ENCODE data around the gene SDR42E2.

The SDR42E2 gene

DNA sequence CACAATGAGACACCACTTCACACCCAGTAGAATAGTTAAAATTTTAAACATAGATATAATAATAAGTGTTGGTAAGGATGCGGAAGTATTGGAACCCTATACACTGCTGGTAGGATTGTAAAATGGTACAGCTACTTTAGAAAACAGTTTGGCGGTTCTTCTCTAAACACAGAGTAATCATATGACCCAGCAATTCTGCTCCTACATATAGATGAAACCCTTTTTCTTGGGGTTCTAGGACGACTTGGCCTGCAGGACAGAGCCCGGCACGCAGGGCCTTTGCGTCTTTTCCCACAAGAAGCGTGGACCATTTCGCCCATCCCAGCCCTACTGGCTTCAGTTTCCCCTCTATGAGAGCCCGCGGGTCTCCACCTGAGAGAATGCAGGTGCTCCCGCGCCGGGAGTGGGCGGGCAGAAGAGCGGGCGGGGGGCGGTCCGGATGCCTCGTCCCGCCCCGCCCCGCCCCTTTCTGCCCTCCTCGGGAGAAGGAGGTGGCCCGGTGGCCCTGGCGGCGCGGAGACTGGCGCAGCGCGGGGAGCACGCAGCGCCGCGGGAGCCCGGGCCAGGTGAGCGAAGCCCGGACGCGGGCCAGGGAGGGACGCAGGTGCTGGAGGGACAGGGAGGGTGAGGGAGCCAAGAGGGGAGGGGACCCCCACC, at the start of gene SDR42E2:
Gene SDR42E2 (plus strand): TSS at position 508 of the 657 bp plus-strand sequence. CDS start 3,077 bp downstream, outside the sequence.
- H3K27ac ChIP-seq: no peak within 1 kb of the TSS
- TF ChIP-seq, protein P1, sequence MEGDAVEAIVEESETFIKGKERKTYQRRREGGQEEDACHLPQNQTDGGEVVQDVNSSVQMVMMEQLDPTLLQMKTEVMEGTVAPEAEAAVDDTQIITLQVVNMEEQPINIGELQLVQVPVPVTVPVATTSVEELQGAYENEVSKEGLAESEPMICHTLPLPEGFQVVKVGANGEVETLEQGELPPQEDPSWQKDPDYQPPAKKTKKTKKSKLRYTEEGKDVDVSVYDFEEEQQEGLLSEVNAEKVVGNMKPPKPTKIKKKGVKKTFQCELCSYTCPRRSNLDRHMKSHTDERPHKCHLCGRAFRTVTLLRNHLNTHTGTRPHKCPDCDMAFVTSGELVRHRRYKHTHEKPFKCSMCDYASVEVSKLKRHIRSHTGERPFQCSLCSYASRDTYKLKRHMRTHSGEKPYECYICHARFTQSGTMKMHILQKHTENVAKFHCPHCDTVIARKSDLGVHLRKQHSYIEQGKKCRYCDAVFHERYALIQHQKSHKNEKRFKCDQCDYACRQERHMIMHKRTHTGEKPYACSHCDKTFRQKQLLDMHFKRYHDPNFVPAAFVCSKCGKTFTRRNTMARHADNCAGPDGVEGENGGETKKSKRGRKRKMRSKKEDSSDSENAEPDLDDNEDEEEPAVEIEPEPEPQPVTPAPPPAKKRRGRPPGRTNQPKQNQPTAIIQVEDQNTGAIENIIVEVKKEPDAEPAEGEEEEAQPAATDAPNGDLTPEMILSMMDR (conservative IDR thresholded peaks at IDR 0.05): no peak
- TF ChIP-seq ZFX (IDR thresholded peaks at IDR 0.05): no peak

DNA sequence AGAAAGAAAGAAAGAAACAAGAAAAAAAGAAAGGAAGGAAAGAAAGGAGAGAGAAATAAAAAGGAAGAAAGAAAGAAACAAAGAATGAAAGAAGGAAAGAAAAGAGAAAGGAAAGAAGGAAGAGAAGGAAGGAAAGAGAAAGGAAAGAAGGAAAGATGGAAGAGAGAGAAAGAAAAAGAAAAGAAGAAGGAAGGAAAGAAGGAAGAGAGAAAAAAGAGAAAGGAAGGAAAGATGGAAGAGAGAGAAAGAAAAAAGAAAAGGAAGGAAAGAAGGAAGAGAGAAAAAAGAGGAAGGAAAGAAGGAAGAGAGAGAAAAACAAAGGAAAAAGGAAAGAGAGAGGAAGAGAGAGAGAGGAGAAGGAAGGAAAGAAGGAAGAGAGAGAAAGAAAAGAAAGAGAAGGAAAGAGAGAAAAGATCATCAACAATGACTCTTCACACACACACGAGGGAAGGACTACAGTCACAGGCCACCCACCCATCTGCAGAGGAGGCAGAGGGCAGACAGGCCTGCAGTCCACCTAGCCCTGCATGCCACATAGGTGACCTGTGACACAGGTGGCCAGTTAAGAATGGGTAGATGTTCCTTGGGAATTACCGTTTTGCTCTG, 46.1 kb upstream of the SDR42E2 start:
- H3K27ac ChIP-seq: no peak overlapping the region
- TF ChIP-seq, protein P1 (conservative IDR thresholded peaks at IDR 0.05): no peak
- TF ChIP-seq ZFX (IDR thresholded peaks at IDR 0.05): no peak

DNA sequence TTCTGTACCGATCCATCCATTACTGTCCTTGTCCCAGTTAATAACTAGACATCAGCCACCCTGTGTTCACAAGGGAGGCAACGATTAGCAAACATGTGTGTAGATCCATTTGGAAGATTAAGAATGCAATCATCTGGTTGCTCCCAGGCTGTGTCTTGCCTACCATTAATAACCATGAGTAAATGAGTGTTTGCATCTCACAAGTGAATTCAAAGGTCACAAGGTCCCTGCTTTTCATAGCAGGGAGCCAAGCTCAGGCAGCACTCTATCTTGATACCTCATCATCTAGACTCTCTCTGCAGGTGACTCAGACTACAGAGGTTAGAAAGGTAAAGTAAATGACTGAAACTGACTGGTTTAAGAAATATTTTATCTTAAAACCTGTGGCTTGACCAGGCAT, 44.7 kb upstream of the SDR42E2 start:
- TF ChIP-seq, protein P1 (conservative IDR thresholded peaks at IDR 0.05): no peak
- TF ChIP-seq ZFX (IDR thresholded peaks at IDR 0.05): no peak
- no peak overlapping the region for H3K27ac ChIP-seq

DNA sequence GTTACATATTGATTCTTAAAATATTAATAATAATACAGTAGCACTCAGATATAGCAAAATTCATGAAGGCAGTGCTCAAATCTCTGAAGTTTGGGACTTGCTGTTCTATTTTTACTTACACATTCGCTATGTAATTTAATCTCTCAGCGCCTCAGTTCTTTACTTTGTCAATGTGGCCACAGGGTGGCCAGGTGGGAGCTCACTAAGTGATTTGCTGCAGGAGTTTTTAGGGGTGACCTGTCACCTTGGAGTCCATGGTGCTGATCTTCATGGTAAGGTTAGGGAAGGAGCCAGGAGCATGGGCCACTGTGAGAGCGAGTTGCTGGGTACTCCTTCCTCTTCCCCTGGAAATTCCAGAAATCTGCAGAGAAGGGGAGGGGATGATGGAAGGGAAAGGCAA, 41.9 kb upstream of the SDR42E2 start:
- no peak overlapping the region for H3K27ac ChIP-seq
- TF ChIP-seq ZFX (IDR thresholded peaks at IDR 0.05): no peak
- TF ChIP-seq, protein P1 (conservative IDR thresholded peaks at IDR 0.05): no peak

DNA sequence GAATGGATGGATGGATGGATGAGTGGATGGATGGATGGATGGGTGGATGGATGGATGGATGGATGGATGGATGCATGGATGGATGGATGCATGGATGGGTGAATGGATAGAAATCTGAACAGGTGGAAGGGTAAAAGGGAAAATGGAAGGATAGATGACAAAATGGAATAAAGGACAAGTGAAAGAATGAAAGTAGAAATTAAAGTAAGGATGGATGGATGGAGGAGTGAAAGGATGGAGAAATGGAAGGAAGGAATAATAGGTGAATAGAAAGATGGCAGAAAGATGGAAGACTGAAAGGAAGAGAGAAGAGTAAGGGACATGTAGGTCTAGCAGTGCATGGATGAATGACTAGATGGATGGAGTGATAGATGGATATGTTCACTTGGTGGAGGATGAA, 40.1 kb upstream of the SDR42E2 start:
- no peak for TF ChIP-seq ZFX (IDR thresholded peaks at IDR 0.05)
- TF ChIP-seq, protein P1 (conservative IDR thresholded peaks at IDR 0.05): no peak

DNA sequence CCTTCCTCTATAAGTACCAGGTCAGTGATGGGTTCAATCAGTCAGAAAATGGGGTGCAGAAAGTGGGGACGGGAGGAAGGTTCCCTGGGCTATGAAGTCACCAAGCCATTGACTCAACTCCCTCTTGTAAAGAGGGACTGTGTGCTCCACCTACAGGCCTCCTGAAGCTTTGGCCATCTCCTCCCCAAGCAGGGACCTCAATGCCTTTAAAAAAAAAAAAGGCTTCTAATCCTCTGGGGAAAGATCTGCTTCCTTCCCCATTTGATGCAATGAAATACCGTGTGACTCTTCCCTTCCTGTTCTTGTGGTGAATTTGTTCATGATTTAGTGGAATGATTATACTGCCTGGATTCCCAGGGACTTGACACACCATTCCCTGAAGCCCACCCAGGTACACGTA, 39.2 kb upstream of the SDR42E2 start:
- no peak overlapping the region for H3K27ac ChIP-seq
- no peak for TF ChIP-seq ZFX (IDR thresholded peaks at IDR 0.05)
- TF ChIP-seq, protein P1 (conservative IDR thresholded peaks at IDR 0.05): no peak; the same call in 1 of the 2 replicates

More for the DNA sequence above, 40.1 kb upstream of the SDR42E2 start:
- H3K27ac ChIP-seq: no peak overlapping the region

DNA sequence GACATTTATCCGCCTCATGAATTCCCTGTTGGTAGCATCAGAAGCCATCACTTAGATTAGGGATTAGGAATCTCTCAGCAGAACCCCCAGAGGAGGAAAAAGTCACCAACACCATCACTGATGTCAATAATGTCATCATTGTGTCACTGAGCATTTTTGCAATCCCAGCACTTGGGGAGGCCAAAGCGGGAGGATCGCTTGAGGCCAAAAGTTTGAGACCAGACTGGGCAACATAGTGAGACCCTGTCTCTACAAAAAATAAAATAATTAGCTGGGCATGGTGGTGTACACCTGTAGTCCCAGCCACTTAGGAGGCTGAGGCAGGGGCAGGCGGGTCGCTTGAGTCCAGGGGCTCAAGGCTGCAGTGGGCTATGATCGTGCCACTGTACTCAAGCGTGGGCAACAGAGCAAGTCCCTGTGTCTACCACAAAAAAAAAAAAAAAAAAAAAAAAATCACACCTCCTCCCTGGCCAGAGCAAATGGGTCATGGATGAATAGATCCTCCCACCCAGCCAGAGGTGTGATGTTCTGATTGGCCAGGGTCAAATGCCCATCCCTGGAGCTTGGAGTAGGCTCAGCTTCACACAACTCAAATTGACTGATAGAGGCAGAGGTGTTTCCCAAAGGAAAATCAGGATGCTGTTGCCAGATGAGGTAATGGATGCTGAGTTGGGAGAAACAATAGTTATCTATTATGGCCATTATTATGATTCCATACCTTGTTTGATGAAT, 38.4 kb upstream of the SDR42E2 start:
- H3K27ac ChIP-seq: no peak overlapping the region
- no peak for TF ChIP-seq ZFX (IDR thresholded peaks at IDR 0.05)
- TF ChIP-seq, protein P1 (conservative IDR thresholded peaks at IDR 0.05): no peak

Data from C4-2B (cell line).